Endodermal cell (in vitro differentiated cells): ENCODE measurements around the gene HPCAL1. TPM values are rescaled to one million over a fixed set of nuclear protein-coding genes. Genes with fewer than 3 reads are reported as not detected.
A peak's percentile ranks its signal among the peaks of the same experiment; 100 is the strongest.

Experiments used
- DNase-seq: peaks from one replicate; pipeline ENCODE4 v3.0.0-alpha.2; 2017
- H3K27ac ChIP-seq: 2 replicates; pipeline ENCODE4 v1.5.1; 2013; ENCODE audit warnings: mild to moderate bottlenecking, low read depth, low read length, moderate library complexity
- H3K27me3 ChIP-seq: 2 replicates; pipeline ENCODE4 v1.6.1; 2013; ENCODE audit warnings: mild to moderate bottlenecking, low read length, moderate library complexity; ENCODE audit not compliant: insufficient read depth, control insufficient read depth, poor library complexity, severe bottlenecking
- H3K36me3 ChIP-seq: 2 replicates; pipeline ENCODE4 v1.7.0; 2013; ENCODE audit warnings: mild to moderate bottlenecking, low read length, moderate library complexity; ENCODE audit not compliant: control insufficient read depth, insufficient read depth
- H3K4me1 ChIP-seq: one replicate; pipeline ENCODE4 v1.7.0; 2013; ENCODE audit warnings: low read length; ENCODE audit not compliant: control insufficient read depth, insufficient read depth
- H3K4me3 ChIP-seq: 2 replicates; pipeline ENCODE4 v1.5.1; 2013; ENCODE audit warnings: mild to moderate bottlenecking, low read length, moderate library complexity
- H3K9ac ChIP-seq: 2 replicates; pipeline ENCODE4 v1.6.1; 2013; ENCODE audit warnings: mild to moderate bottlenecking, low read length, moderate library complexity; ENCODE audit not compliant: poor library complexity, severe bottlenecking; ENCODE audit errors: extremely low read depth
- H3K9me3 ChIP-seq: 2 replicates; pipeline ENCODE4 v1.6.1; 2013; ENCODE audit warnings: mild to moderate bottlenecking, low read length, moderate library complexity; ENCODE audit not compliant: control insufficient read depth
- H3K27ac Mint-ChIP-seq: 2 replicates; pipeline ENCODE4 v1.8.0; 2020; ENCODE audit warnings: mixed read lengths
- H3K27me3 Mint-ChIP-seq: 2 replicates; pipeline ENCODE4 v1.8.0; 2021; ENCODE audit warnings: mild to moderate bottlenecking, mixed read lengths; ENCODE audit not compliant: insufficient read depth
- H3K36me3 Mint-ChIP-seq: 2 replicates; pipeline ENCODE4 v1.8.0; 2020; ENCODE audit warnings: low read depth, mixed read lengths
- H3K4me1 Mint-ChIP-seq: 2 replicates; pipeline ENCODE4 v1.8.0; 2020; ENCODE audit warnings: mixed read lengths
- H3K4me3 Mint-ChIP-seq: 2 replicates; pipeline ENCODE4 v1.8.0; 2020; ENCODE audit warnings: mild to moderate bottlenecking, moderate library complexity, mixed read lengths
- H3K9me3 Mint-ChIP-seq: 2 replicates; pipeline ENCODE4 v1.8.0; 2020; ENCODE audit warnings: mild to moderate bottlenecking, mixed read lengths
- CTCF ChIP-seq: fragments of 200-600 bp; sonication (generic); conservative IDR thresholded peaks from 2 replicates; pipeline ENCODE4 v1.5.0; 2021; ENCODE audit warnings: antibody characterized with exemption, mild to moderate bottlenecking
- WGBS, 2 experiments: methylation state at CpG; one replicate each; pipeline versions ENCODE4 v1.1.5 to v1.1.7; 2013; ENCODE audit warnings: missing lambda C conversion rate in 2 of 2, mixed read lengths in 1 of 2; ENCODE audit not compliant: insufficient coverage in 1 of 2, insufficient read length in 1 of 2; 5-methylcytosine and 5-hydroxymethylcytosine counted together
- total RNA-seq, 2 donors: library from RNA; stranded (reverse); fragmentation: NEBNext Ultra II Directional in 1 of 2; extraction: Animal tissue kit (Norgen Biotek cat#: 25700) in 1 of 2; gene quantifications; 2 replicates in 1 of 2; 3 replicates in 1 of 2; pipeline ENCODE4 v1.2.1, GENCODE V29; 2021

The HPCAL1 gene
- total RNA-seq, 2 donors from 2014 or later = 6.8 to 8.1 TPM

- H3K4me1 ChIP-seq = no peaks in the 10 kb centered on the region
- no peak overlapping the region for H3K4me3 ChIP-seq
- H3K27me3 ChIP-seq = no peaks in the 10 kb centered on the region
- no peak for TF ChIP-seq CTCF
- Mint-ChIP-seq H3K36me3 (no peaks in the 10 kb centered on the region), H3K9me3 (no peaks in the 10 kb centered on the region), H3K27me3 (no peaks in the 10 kb centered on the region), H3K27ac (no peak overlapping the region), H3K4me1 (peaks cover 2% of the 10 kb centered on the region), H3K4me3 (no peak overlapping the region)
- H3K27ac ChIP-seq = no peak overlapping the region
- H3K9ac ChIP-seq = no peak overlapping the region
- no peak for DNase-seq
- 94 to 95% methylated on average over 11 to 16 of the region's 16 CpGs for WGBS, 2 experiments
- H3K9me3 ChIP-seq = no peaks in the 10 kb centered on the region
- no peaks in the 10 kb centered on the region for H3K36me3 ChIP-seq
Measured at GRCh38 chr2:10367472-10368439, 65.1 kb downstream of the HPCAL1 start.

GRCh38 chr2:10368491-10369231, 66.0 kb downstream of the HPCAL1 start:
- no peak for TF ChIP-seq CTCF

GRCh38 chr2:10369269-10370255, 66.9 kb downstream of the HPCAL1 start:
- H3K27ac Mint-ChIP-seq = peak overlapping the region; percentile 64
- Histone ChIP-seq H3K4me1 (no peaks in the 10 kb centered on the region), H3K9ac (no peak overlapping the region), H3K4me3 (no peak overlapping the region), H3K27ac (no peak overlapping the region), H3K9me3 (no peaks in the 10 kb centered on the region), H3K36me3 (no peaks in the 10 kb centered on the region), H3K27me3 (no peaks in the 10 kb centered on the region)
- DNase-seq = peak; percentile 37
- 89 to 92% methylated on average over 12 to 14 of the region's 14 CpGs for WGBS, 2 experiments
- H3K4me3 Mint-ChIP-seq = no peak overlapping the region
- H3K4me1 Mint-ChIP-seq = peaks cover 2% of the 10 kb centered on the region
- H3K36me3 Mint-ChIP-seq = no peaks in the 10 kb centered on the region
- no peaks in the 10 kb centered on the region for H3K9me3 Mint-ChIP-seq
- no peak for TF ChIP-seq CTCF
- H3K27me3 Mint-ChIP-seq = no peaks in the 10 kb centered on the region

More at GRCh38 chr2:10368491-10369231, 66.0 kb downstream of the HPCAL1 start:
- H3K9ac ChIP-seq = no peak overlapping the region
- no peak for DNase-seq
- Mint-ChIP-seq H3K27me3 (no peaks in the 10 kb centered on the region), H3K36me3 (no peaks in the 10 kb centered on the region), H3K4me1 (peaks cover 2% of the 10 kb centered on the region), H3K27ac (no peak overlapping the region), H3K4me3 (no peak overlapping the region), H3K9me3 (no peaks in the 10 kb centered on the region)
- H3K9me3 ChIP-seq = no peaks in the 10 kb centered on the region
- H3K4me1 ChIP-seq = no peaks in the 10 kb centered on the region
- no peak overlapping the region for H3K27ac ChIP-seq
- 95 to 96% methylated on average over 19 to 24 of the region's 24 CpGs for WGBS, 2 experiments
- no peaks in the 10 kb centered on the region for H3K36me3 ChIP-seq
- H3K4me3 ChIP-seq = no peak overlapping the region
- H3K27me3 ChIP-seq = no peaks in the 10 kb centered on the region
